T-cell (primary cell): Measurements from ENCODE around the gene BMAL2. TPM values are rescaled to one million over a fixed set of nuclear protein-coding genes. Genes with fewer than 3 reads are reported as not detected.

Experiments used
- ATAC-seq, 4 experiments: fragments of 200-7000 bp in 3 of 4; fragments of 150-1000 bp in 1 of 4; cut with Tn5 transposase; replicated peaks in 1 of 4; 1 replicate in 3 of 4; 2 replicates in 1 of 4; pipeline ENCODE4 v1.10.0; 2021; ENCODE audit warnings: moderate library complexity in 3 of 4, mild to moderate bottlenecking in 2 of 4, moderate number of reproducible peaks in 1 of 4
- CTCF ChIA-PET, 2 donors: fragments of 300-600 bp; sonication (Branson Sonifier 250); formaldehyde crosslinking; loops; one replicate each; lab custom pipeline; 2022; ENCODE audit warnings: antibody characterized with exemption in 2 of 2; lab: Charles Lee
- POLR2A ChIA-PET, 2 donors: fragments of 300-600 bp; sonication (Branson Sonifier 250); formaldehyde crosslinking; loops; one replicate each; lab custom pipeline; 2022; ENCODE audit warnings: antibody characterized with exemption in 2 of 2; lab: Charles Lee
- DNase-seq, 35 experiments: peaks; one replicate each; pipeline versions ENCODE4 v3.0.0 to v3.0.0-alpha.2; 2013 to 2023
- H3K27ac ChIP-seq: one replicate; pipeline ENCODE4 v1.5.1; 2013; ENCODE audit warnings: low read length
- H3K27me3 ChIP-seq, 2 experiments: replicated peaks in 1 of 2; 1 replicate in 1 of 2; 2 replicates in 1 of 2; pipeline versions ENCODE4 v1.6.1 to v1.7.0; 2013; ENCODE audit warnings: low read length in 1 of 2, mixed read lengths in 1 of 2; ENCODE audit not compliant: control insufficient read depth in 2 of 2, insufficient read depth in 2 of 2; ENCODE audit errors: extremely low read depth in 1 of 2
- H3K36me3 ChIP-seq, 2 donors: 1 replicate in 1 of 2; 2 replicates in 1 of 2; pipeline versions ENCODE4 v1.6.1 to v1.7.0; 2013; ENCODE audit warnings: low read length in 1 of 2; ENCODE audit not compliant: control insufficient read depth in 2 of 2, insufficient read depth in 1 of 2; ENCODE audit errors: extremely low read depth in 1 of 2
- H3K4me1 ChIP-seq, 2 experiments: 1 replicate in 1 of 2; 2 replicates in 1 of 2; pipeline versions ENCODE4 v1.6.1 to v1.7.0; 2013; ENCODE audit warnings: low read length in 2 of 2, mixed read lengths in 1 of 2; ENCODE audit not compliant: insufficient read depth in 2 of 2, control insufficient read depth in 1 of 2; ENCODE audit errors: extremely low read depth in 1 of 2
- H3K4me3 ChIP-seq, 2 donors: 1 replicate in 1 of 2; 2 replicates in 1 of 2; pipeline versions ENCODE4 v1.5.1 to v1.7.0; 2013; ENCODE audit warnings: mild to moderate bottlenecking in 2 of 2, low read length in 1 of 2, moderate library complexity in 1 of 2; ENCODE audit not compliant: control insufficient read depth in 1 of 2; ENCODE audit errors: extremely low read depth in 1 of 2
- H3K9me3 ChIP-seq: 2 replicates; pipeline ENCODE4 v1.7.0; 2013
- H3K27ac Mint-ChIP-seq, 2 donors: one replicate each; pipeline ENCODE4 v1.8.0; 2020 to 2021; ENCODE audit warnings: mild to moderate bottlenecking in 2 of 2, mixed read lengths in 2 of 2
- H3K27me3 Mint-ChIP-seq, 2 donors: one replicate each; pipeline ENCODE4 v1.8.0; 2021 to 2022; ENCODE audit warnings: mixed read lengths in 2 of 2
- H3K36me3 Mint-ChIP-seq: one replicate; pipeline ENCODE4 v1.8.0; 2021; ENCODE audit warnings: mixed read lengths
- H3K4me1 Mint-ChIP-seq, 3 donors: one replicate each; pipeline ENCODE4 v1.8.0; 2020 to 2022; ENCODE audit warnings: mixed read lengths in 3 of 3, mild to moderate bottlenecking in 1 of 3
- H3K4me3 Mint-ChIP-seq, 3 donors: one replicate each; pipeline ENCODE4 v1.8.0; 2020 to 2022; ENCODE audit warnings: mild to moderate bottlenecking in 3 of 3, mixed read lengths in 3 of 3, moderate library complexity in 3 of 3
- H3K9me3 Mint-ChIP-seq, 3 donors: one replicate each; pipeline ENCODE4 v1.8.0; 2020 to 2022; ENCODE audit warnings: mixed read lengths in 3 of 3
- WGBS: methylation state at CpG from one replicate; pipeline ENCODE4 v1.1.5; 2013; ENCODE audit warnings: missing lambda C conversion rate; ENCODE audit not compliant: insufficient coverage; 5-methylcytosine and 5-hydroxymethylcytosine counted together
- total RNA-seq, 35 experiments: library from RNA in 6 of 35; stranded (reverse) in 6 of 35; fragments of 120-200 nt in 1 of 35; gene quantifications; one replicate each; pipeline versions ENCODE4 v1.2.1 to v1.2.4 and lab custom pipeline; 2013 to 2026

The BMAL2 gene
- total RNA-seq, 5 donors from 2014 or later (not counting 1 experiment from before 2014, with no cell fraction given), result 0.28 to 1.2 (median 0.70) TPM

- Histone ChIP-seq H3K27me3 (peaks cover 0 to 2% of the 10 kb centered on the region in 2 experiments), H3K27ac (no peak overlapping the region), H3K4me1 (no peaks in the 10 kb centered on the region), H3K4me3 (no peak overlapping the region), H3K9me3 (no peaks in the 10 kb centered on the region), H3K36me3 (no peaks in the 10 kb centered on the region)
- POLR2A ChIA-PET, result no interaction called here
- DNase-seq (no peak), ATAC-seq (no peak)
- Mint-ChIP-seq H3K4me1 (no peaks in the 10 kb centered on the region), H3K36me3 (no peaks in the 10 kb centered on the region), H3K27me3 (peaks cover 0 to 7% of the 10 kb centered on the region in 2 donors), H3K9me3 (no peaks in the 10 kb centered on the region), H3K27ac (no peak overlapping the region), H3K4me3 (no peak overlapping the region)
- WGBS, result no CpG with 5 or more reads among the region's 2 CpGs
- CTCF ChIA-PET, result no interaction called here
Observed at GRCh38 chr12:27355486-27355885, 22.9 kb downstream of the BMAL2 start.

DNA sequence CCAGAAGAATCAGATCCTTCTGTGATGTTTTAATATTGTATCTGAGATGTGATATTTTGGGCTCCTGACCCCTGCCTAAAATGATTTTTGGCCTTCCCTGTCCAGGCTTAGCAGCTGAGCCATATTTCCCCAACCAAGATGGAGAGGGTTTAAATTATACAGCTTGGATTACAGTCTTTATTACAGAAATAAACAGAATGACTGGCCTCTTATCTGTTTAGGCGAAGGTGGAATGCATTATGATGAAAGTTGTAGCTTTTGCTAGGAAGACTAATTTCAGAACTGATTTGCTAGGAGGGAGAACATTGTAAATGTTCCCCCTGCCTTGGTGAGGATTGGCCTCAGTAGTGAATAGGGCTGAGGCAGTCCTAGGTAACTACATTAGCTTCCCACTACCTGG, 23.3 kb downstream of the BMAL2 start:
- ATAC-seq (no peak), DNase-seq (no peak)
- Mint-ChIP-seq H3K36me3 (no peaks in the 10 kb centered on the region), H3K4me3 (no peak overlapping the region), H3K4me1 (no peaks in the 10 kb centered on the region), H3K9me3 (no peaks in the 10 kb centered on the region), H3K27me3 (peaks cover 0 to 7% of the 10 kb centered on the region in 2 donors), H3K27ac (no peak overlapping the region)
- H3K36me3 ChIP-seq, result no peaks in the 10 kb centered on the region
- ChIA-PET CTCF (no interaction called here), POLR2A (no interaction called here)
- no peaks in the 10 kb centered on the region for H3K9me3 ChIP-seq
- H3K4me3 ChIP-seq, result no peak overlapping the region
- no peak overlapping the region for H3K27ac ChIP-seq
- H3K27me3 ChIP-seq, result peaks cover 0 to 2% of the 10 kb centered on the region in 2 experiments
- WGBS, result no CpG with 5 or more reads among the region's 1 CpG
- no peaks in the 10 kb centered on the region for H3K4me1 ChIP-seq

DNA sequence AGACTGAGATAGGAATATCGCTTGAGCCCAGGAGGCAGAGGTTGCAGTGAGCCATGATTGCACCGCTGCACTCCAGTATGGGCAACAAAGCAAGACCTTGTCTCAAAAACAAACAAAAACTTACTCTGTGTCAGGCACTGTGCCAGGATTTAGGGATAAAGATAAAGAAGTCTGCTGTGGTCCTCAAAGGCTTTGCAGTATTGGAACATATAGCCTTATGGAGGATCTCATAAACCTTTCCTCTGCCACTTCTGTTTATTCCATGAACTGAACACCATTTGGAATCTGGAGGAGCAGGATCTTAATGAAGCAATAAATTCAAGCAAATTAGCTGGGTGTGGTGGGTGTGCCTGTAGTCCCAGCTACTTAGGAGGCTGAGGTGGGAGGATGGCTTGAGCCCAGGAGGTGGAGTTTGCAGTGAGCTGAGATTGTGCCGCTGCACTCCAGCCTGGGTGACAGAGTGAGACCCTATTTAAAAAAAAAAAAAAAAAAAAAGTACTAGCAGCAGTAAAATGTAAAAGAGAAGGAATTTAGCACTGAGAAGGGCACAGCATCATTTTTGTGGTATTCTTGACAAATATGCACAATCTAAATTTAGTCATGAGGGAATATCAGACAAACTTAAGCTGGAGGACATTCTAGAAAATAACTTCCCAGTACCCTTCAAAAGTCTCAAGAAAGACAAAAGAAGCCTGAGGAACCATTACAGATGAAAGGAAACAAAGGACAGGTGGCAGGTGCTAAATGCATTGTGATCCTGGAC, 27.1 kb downstream of the BMAL2 start:
- Mint-ChIP-seq H3K9me3 (peaks cover 0 to 4% (median 4%) of the 10 kb centered on the region in 3 donors), H3K4me1 (no peaks in the 10 kb centered on the region), H3K27ac (no peak overlapping the region), H3K36me3 (no peaks in the 10 kb centered on the region), H3K4me3 (no peak overlapping the region), H3K27me3 (peaks cover 0 to 3% of the 10 kb centered on the region in 2 donors)
- ChIA-PET POLR2A (no interaction called here), CTCF (interaction anchor here (0.6 to 0.7 kb wide), 2 partner anchors 1088 to 1422 kb away, joined by 3 to 4 read pairs; no protein-coding TSS in a partner anchor)
- Histone ChIP-seq H3K4me3 (no peak overlapping the region), H3K4me1 (no peaks in the 10 kb centered on the region), H3K27ac (no peak overlapping the region), H3K9me3 (no peaks in the 10 kb centered on the region), H3K36me3 (no peaks in the 10 kb centered on the region), H3K27me3 (no peaks in the 10 kb centered on the region)
- DNase-seq (no peak), ATAC-seq (no peak)
- WGBS, result no CpG with 5 or more reads among the region's 3 CpGs

GRCh38 chr12:27361372-27361771, 28.7 kb downstream of the BMAL2 start:
- Mint-ChIP-seq H3K9me3 (peaks cover 0 to 4% (median 4%) of the 10 kb centered on the region in 3 donors), H3K4me1 (no peaks in the 10 kb centered on the region), H3K4me3 (no peak overlapping the region), H3K27ac (no peak overlapping the region), H3K36me3 (no peaks in the 10 kb centered on the region), H3K27me3 (no peaks in the 10 kb centered on the region)
- Histone ChIP-seq H3K4me1 (no peaks in the 10 kb centered on the region), H3K27ac (no peak overlapping the region), H3K4me3 (no peak overlapping the region), H3K36me3 (no peaks in the 10 kb centered on the region), H3K27me3 (no peaks in the 10 kb centered on the region), H3K9me3 (no peaks in the 10 kb centered on the region)
- ATAC-seq (no peak), DNase-seq (no peak)
- WGBS, result no CpG with 5 or more reads among the region's 2 CpGs
- CTCF ChIA-PET, result interaction anchor here in 1 of 2 donors (0.7 kb wide), 1 partner anchor 38 kb away, joined by 6 read pairs; no protein-coding TSS in a partner anchor
- POLR2A ChIA-PET, result no interaction called here

- no CpG with 5 or more reads among the region's 3 CpGs for whole genome bisulfite sequencing
- POLR2A ChIA-PET, result no interaction called here
- ATAC-seq (no peak), DNase-seq (no peak)
- no peaks in the 10 kb centered on the region for H3K4me1 Mint-ChIP-seq
- H3K9me3 Mint-ChIP-seq, result peaks cover 0 to 4% (median 4%) of the 10 kb centered on the region in 3 donors
- Histone ChIP-seq H3K27ac (no peak overlapping the region), H3K9me3 (no peaks in the 10 kb centered on the region), H3K4me3 (no peak overlapping the region), H3K36me3 (no peaks in the 10 kb centered on the region), H3K27me3 (peaks cover 0 to 6% of the 10 kb centered on the region in 2 experiments), H3K4me1 (no peaks in the 10 kb centered on the region)
- no peak overlapping the region for H3K27ac Mint-ChIP-seq
- CTCF ChIA-PET, result no interaction called here
- peaks cover 7 to 16% of the 10 kb centered on the region in 2 donors for H3K27me3 Mint-ChIP-seq
- H3K36me3 Mint-ChIP-seq, result no peaks in the 10 kb centered on the region
- no peak overlapping the region for H3K4me3 Mint-ChIP-seq
Observed at GRCh38 chr12:27366621-27367020, 34.0 kb downstream of the BMAL2 start.

DNA sequence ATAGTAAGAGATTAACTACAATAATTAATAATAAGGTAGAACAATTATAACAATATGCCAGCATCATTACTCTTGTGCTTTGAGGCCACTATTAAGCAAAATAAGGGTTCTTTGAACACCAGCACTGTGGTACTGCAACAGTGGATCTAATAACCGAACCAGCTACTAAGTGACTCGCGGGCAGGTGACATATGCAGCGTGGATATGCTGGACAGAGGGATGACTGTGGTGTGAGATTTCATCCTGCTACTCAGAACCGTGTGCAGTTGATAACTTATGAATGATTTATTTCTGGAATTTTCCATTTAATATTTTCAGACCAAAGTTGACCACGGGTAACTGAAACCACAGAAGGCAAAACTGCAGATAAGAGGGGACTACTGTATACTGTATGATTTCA, 34.4 kb downstream of the BMAL2 start:
- no peak overlapping the region for H3K27ac Mint-ChIP-seq
- H3K27ac ChIP-seq, result no peak overlapping the region

More for the DNA sequence above, 34.4 kb downstream of the BMAL2 start:
- DNase-seq (no peak), ATAC-seq (no peak)
- H3K4me3 ChIP-seq, result no peak overlapping the region
- Mint-ChIP-seq H3K36me3 (no peaks in the 10 kb centered on the region), H3K4me1 (no peaks in the 10 kb centered on the region), H3K4me3 (no peak overlapping the region), H3K27me3 (peaks cover 7 to 16% of the 10 kb centered on the region in 2 donors), H3K9me3 (peaks cover 0 to 4% (median 4%) of the 10 kb centered on the region in 3 donors)
- no peaks in the 10 kb centered on the region for H3K36me3 ChIP-seq
- ChIA-PET POLR2A (no interaction called here), CTCF (no interaction called here)
- WGBS, result 100% methylated on average over 1 of the region's 6 CpGs
- H3K27me3 ChIP-seq, result peaks cover 0 to 6% of the 10 kb centered on the region in 2 experiments
- H3K4me1 ChIP-seq, result no peaks in the 10 kb centered on the region
- no peaks in the 10 kb centered on the region for H3K9me3 ChIP-seq
